ENCODE results near the gene SDK2.
"Not testable (repeated sequence)": the region's sequence is repeated elsewhere in the genome, so short reads cannot be mapped to it uniquely, and the experiment has no call there.

The SDK2 gene

DNA sequence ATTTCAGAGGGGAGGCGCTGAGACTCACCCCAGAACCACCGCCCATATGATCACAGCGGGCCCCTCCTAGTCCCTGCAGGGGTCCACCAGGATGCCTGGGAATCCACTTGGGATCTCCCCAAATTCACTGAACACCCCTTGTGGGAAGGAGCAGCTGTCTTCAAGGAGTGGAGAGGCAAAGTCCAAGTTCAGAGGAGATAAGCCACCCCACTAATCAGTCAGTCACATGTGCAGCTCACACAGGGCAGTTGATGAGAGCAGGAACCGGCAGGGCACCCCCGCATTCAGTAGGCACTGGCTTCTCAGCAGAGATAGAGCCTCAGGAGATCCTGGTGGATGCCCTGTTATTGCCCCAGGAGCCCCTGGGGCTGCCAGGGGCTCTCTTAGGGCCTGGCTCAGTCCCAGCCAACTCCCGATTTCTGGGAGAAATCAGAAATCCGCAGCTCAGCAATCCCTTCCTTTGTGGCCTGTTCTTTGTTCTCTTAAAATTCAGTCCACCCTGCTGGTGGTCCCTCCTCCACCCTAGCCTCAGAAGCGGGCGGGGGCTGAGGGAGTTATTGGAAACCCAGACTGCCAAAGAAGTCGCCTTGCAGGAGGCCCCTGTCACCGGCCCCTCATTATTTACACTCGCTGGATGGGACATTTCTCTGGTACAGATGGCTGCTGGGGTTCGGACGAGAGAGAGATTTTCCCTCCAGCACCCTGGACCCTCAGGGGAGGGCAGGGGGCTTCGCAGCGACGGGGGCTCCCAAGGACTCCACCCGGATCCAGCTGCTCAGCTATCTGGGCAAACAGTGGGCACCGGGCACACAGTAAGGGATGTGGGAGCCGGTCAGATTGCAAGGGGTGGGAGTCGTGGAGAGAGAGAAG lies 334.3 kb downstream of the SDK2 start:
- DNase-seq: peak; percentile 41

DNA sequence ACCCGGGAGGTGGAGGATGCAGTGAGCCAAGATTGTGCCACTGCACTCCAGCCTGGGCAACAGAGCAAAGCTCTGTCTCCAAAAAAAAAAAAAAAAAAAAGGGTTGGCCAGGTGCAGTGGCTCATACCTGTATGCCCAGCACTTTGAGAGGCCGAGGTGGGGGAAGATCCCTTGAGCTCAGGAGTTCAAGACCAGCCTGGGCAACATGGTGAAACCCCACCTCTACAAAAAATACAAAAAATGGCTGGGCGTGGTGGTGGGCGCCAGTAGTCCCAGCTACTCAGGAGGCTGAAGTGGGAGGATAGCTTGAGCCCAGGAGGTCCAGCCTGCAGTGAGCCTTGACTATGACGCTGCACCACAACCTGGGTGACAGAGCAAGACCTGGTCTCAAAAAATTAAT lies 335.3 kb downstream of the SDK2 start:
- not testable (repeated sequence) for DNase-seq

DNA sequence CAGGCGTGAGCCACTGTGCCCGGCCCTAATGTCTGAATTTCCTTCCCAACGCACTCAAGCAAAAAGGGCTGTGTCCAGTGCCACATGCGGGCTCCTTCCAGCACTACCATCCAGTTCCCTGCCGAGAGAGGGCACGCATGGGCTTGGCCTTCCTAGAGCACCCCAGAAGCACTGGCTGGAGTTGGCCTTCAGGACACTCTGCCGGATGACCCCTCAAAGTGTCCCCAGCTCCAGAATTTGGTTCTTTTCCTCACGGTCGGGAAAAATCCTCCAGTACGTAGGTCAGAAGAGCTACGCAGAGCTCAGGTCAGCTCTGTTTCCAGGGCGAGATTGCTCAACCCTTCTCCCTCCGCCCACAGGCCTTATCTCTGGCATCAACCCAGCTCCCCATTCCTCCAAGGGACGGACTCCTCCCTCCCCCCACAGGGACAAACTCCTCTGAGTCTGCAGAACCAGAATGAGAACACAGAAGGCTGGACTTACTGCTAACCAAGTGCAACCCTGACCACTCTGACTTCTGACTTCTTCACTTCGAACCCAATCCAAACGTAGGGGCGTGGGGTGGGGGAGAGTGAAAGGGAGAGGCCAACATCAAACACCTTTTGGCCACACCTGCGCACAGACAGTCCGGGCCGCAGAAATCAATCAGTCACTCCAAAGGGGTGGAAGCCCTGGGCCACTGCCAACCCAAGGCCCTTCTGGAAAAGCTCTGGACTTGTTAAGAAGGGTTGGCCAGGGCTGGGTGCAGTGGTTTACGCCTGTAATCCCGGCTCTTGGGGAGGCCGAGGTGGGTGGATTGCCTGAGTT lies 336.0 kb downstream of the SDK2 start:
- peak; percentile 67 for DNase-seq

DNA sequence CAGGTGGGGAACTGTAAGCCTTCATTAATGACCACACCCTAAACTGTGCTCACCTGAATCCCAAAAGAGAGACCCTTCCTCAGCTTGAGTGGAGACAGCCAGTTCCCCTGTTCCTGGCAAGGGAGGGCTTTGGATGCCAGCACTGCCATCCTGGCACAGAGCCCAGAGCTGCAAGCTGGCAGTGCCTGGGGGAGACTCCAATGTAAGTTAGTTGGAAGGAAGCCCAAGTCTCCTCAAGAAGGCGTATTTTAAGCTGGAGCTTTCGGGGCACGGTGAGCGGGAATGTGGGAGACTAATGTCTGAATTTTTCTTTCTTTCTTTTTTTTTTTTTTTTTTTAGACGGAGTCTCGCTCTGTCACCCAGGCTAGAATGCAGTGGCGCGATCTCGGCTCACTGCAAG lies 337.1 kb downstream of the SDK2 start:
- DNase-seq: no peak

DNA sequence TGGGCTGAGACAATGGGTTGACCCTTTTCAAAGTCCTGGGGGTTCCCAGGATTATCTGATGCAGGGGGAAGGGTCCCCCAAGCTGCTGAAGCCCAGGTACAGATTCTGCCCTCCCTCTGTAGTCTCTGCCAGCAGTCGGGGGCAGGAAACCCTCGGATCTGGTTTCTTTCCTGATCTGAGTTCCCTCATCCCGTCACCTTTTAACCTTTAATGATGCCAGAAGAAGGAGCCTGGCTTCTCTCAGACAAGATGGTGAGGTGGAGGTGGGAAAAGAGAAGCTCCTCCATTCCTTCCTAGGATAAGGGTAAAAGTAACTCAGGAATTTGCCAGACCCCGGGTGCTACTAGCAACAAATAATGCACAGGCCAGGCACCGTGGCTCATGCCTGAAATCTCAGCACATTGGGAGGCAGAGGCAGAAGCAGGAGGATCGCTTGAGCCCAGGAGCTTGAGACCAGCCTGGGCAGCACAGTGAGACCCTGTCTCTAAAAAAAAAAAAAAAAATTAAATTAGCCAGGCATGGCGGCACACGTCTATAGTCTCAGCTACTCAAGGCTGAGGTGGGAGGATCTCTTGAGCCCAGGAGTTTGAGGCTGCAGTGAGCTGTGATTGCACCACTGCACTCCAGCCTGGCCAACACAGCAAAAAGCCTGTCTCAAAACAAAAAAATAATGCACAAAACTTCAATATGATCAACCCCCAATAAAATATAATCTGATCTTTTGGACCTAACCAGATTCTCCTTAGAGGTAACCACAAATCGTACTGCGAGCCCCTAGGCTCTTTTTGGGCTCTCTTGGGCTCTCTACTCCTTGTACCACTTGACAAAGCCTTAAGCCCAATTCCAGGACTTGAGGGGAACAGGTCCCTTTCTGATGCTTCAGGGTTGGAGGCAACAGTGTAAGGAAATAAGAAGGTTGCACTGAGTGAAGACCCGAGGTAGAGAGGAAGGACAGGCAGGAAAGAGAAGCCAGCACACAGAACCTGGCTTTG lies 338.1 kb downstream of the SDK2 start:
- no peak for DNase-seq

DNA sequence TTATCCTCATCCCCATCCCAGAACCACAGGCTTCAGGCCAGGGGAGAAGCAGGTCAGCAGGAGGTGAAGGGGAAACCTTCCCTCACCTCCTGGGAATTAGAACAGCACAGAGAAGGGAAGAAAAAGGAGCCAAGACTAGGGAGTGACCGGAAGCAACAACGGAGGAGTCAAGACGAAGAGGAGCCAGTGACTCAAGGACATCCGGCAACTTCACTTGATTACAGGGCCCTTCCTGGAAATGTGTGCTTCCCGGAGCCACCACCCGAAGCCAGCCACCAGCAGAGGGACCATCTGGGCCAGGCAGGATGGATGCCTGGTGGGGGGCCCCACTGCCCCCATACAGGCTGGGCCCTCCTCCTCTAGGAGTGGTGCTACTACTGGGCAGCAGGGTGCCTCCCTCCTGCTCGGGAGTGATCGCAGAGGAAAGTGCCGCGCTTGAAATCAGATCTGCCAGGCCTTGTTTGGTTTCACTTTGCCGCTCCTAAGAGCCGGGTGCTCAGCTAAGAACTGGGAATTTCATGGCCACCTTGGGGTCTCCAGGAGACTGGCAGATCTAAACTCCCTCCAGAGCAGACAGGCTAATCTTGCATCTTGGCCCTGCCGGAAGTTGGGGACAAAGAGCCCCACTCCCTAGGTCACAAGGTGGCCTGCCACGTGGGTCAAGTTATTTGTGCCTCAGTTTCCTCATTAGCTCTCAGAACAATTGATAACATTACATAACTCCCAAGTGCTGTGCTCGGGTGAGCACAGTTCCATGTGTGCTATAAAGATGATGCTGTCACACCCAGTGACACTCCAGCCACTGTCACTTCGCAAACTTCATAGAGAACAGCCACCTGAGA lies 339.1 kb downstream of the SDK2 start:
- DNase-seq: peak; percentile 84

DNA sequence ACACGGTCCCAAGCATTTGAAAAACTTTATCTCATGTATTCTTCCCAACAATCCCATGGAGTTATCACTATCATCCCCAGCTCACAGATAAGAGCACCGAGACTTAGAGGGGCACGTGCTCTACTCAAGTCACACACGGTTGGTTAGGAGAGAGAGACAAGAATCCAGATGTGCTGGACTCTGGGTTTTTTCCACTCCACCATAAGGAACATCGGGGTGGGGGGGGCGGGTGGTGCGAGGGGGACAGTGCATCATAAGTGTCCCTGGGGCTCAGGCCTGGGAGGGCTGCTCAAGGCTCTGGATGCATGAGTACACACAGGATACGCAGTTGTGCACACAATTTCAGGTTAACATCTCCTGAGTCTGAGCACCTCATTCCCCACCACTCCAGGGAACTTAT lies 339.8 kb downstream of the SDK2 start:
- no peak for DNase-seq

DNA sequence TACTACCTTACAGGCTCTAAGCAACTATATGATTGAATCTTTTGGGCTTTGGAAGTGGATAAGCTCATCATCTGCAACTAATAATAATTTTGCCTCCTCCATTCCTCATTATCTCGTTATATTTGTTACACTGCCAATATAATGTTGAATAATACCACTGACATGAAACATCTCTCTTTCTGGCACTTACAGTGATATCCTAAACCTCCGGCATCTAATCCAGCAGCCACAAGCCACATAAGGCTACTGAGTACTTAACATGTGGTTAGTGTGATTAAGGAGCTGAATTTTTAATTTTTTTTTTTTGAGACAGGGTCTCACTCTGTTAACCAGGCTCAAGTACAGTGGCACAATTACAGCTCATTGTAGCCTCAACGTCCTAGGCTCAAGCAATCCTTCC lies 342.1 kb downstream of the SDK2 start:
- DNase-seq: peak; percentile 94

DNA sequence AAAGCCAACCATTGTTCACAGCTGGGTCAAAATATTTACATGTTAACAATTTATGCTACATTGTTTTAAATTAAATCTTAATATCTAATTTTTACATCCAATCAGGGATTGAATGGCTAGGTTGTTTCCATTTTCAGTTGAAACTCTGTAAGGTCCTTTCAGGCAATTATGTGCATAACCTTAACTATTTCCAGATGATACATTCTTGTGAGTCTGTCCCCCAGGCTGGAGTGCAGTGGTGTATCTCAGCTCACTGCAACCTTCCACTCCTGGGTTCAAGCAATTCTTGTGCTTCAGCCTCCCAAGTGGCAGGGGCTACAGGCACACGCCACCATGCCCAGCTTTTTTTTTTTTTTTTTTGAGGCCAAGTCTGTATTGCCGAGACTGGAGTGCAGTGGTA lies 342.9 kb downstream of the SDK2 start:
- DNase-seq: peak; percentile 53

DNA sequence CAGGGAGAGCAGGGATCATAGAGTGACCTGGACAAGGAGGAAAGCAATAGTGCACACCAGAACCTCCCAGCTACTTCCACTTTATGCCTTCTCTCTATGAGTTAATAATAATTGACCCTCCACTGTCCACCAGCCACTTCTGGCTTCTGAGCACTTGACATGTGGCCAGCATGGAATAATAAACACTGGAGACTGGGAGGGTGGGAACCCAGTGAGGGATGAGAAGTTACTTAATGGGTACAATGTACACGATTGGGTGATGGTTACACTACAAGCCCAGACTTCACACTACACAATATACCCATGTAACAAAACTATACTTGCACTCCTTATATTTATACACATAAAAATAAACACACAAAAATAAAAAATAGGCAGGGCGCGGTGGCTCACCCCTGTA lies 343.9 kb downstream of the SDK2 start:
- no peak for DNase-seq

DNA sequence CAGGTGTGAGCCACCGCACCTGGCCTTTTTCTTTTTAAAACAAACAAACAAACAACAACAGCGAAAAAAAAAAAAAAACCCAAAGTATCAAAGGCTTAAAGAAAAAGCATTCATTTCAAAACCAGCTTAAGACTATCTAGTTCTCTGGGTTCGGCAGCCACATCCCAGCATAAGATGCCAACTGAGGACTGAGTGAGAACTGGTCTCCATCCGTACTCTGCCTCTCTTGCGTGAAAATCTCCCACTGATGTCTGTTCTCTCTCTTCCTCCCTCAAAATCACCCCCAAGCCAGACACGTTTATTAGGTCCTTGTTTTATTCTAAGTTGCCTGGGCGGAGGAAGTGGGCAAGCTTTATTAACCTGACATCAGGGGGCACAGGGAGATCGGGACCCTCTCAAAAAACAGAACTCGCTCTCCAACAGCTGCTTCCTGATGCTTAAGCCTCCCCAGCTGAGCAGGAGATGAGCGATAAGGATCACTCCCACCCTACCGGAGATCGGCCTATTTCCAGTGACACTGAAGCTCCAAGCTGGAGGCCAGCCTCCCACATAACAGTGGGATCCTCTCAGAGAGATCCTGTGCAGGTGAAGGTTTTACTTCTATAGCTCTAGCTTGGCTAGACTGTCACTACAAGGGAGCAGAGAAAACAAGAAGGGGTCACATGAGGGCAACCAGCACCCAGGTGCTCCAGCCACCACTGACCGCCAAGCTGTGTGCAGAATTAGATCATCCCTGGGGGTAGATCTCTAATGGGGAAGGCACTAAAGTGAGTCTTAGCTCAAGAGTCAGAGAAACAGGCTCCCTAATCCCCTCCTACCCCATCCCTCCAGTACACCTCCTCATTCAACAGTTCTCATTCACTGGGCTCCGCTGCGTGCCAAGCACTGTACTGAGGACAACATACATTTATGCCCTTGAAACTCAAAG lies 346.0 kb downstream of the SDK2 start:
- no peak for DNase-seq

DNA sequence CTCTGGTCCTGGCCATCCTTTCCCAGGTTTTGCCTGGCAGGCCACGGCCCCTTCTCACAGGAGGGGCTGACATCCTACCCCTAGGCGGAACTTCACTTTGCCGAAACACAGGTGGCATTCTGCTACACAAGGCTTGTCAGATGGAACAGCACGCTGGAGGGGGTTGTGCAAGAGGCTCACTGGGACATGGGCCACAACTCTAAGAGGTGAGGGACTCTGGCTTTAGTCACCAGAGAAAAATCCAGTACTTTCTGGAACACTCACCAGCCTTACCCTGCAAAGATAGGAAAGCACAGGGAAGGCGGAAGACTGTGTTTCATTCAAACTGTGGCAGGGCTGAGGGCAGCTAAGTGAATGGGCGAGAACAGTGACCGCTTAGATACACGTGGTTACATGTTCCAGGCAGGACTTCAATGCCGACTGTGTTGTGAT lies 350.7 kb downstream of the SDK2 start:
- peak; percentile 68 for DNase-seq

DNA sequence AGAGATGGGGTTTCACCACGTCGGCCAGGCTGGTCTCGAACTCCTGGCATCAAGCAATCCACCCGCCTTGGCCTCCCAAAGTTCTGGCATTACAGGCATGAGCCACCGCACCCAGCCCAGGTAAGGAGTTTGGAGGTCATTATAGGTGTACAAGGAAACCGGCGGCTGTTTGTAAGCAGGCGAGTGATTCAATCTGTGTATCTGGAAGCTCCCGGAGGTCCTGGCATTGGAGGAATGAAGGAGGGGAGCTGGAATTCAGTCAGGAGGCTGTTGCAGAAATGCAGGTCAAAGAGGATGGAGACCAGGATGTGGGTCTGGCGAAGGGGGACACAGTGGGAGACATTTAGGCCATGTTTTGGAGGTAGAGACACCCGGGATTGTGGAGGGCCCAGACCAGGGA lies 351.2 kb downstream of the SDK2 start:
- DNase-seq: no peak

DNA sequence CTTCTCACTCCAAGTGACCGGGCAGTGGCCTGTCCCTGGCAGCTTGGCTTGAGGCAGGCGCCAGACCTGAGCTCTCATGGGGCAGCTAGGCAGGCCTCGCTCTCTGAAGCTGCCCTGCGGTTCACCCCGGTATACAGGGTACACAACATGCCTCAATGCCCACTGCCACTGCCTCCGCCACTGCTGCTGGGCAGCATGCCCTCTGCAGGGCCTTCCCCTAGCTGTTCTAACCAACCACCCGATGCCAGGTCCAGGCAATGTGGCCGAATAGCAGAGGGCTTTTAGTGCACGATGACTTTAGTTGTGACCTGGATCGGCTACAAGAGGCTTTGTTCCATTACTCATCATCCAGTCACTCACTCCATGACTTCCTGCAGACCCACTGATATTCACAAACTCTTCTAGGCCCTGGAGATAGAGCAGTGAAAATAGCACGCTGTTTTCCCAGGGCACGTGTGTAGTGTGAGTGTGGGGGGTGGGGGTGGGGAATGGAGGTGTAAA lies 352.2 kb downstream of the SDK2 start:
- peak; percentile 67 for DNase-seq

DNA sequence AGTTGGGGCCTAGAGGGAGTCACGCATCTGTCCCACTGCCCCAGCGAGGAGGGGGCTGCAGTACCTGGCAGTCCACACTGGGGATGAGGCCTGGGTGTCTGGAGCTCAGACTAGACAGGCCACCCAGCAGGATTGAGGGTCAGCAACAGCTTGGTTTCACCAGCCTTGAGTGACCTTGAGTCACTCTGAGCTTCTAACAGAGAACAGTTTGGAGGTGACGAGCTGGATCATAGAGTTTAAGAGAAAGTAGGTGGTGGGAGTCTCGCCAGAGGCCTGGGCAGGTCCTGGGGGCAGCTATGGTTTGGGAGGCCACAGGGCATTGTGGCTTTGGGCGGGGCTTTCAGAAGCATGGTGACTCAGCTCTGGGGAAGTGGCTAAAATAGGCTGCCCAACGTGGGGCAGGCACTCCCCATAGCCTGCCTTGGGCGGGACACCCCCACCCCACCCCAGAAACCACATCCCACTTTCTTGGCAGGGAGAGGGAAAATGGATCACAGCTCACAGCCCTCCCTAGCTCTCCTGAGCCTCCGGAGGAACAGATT lies 352.9 kb downstream of the SDK2 start:
- DNase-seq: peak; percentile 82

DNA sequence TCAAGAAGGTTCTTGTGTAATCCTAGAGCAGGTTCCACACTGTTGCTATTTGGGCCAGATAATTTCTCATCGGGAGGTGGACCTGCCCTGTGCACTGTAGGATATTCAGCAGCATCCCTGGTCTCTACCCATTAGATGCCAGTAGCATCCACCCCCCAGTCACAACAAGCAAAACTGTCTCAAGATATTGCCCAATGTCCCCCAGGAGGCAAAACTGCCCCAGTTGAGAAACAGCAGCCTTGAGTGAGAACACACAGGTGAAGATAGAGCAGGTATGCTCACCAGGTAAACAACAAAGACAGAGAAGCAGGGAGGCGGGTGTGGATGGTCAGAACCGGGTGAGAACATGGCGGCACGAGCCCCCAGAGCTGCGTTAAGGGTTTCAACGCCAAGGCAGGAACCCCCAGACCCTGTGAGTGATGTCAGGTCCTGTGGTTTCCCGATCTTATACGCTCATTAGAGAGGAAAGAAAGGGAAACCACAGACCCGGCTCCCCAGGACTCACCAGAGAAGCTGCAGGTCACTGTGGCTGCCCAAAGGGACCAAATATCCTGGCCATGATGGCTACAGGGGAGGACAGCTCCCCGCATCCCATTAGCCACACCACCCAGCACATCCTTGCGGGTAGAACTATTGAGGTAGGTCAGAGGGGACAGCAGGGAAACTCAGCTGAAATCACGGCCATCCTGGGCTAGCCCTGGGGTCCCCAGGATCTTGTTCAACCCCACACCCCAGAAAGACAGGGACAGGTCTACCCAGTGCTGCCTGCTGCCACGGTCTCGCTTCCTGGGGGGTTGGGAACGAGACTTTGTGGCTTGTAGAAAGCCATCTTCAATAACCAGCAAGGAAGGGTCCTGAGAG lies 353.6 kb downstream of the SDK2 start:
- no peak for DNase-seq

DNA sequence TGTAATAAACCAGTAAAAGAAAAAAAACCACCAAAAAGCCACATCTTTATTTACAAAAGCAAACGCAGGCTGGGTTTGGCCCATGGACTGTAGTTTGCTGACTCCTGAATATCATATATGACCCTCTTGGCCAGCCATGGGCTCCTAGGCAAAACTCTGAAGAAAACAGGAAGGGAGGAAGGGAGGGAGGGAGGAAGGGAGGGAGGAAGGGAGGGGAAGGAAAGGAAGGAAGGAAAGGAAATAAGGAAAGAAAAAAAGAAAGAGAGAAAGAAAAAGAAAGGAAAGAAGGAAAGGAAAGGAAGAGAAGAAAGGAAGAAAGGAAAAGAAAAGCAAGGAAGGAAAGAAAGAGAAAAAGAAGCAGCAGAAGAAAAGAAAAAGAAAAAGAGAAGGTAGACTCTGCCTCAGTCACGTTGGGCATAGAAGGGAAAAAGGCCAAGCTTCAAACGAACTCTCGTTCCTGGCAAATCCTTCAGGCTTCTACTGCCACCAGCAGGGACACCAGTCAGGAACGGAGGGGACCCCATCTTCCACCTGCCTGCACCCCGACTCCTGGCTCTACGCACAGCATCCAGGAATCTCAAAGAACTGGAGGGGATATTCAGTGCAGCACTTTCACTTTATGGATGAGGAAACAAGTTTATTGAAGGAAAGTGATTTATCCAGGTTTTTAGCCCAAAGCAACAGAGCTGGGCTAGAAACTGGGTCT lies 354.5 kb downstream of the SDK2 start:
- DNase-seq: no peak

DNA sequence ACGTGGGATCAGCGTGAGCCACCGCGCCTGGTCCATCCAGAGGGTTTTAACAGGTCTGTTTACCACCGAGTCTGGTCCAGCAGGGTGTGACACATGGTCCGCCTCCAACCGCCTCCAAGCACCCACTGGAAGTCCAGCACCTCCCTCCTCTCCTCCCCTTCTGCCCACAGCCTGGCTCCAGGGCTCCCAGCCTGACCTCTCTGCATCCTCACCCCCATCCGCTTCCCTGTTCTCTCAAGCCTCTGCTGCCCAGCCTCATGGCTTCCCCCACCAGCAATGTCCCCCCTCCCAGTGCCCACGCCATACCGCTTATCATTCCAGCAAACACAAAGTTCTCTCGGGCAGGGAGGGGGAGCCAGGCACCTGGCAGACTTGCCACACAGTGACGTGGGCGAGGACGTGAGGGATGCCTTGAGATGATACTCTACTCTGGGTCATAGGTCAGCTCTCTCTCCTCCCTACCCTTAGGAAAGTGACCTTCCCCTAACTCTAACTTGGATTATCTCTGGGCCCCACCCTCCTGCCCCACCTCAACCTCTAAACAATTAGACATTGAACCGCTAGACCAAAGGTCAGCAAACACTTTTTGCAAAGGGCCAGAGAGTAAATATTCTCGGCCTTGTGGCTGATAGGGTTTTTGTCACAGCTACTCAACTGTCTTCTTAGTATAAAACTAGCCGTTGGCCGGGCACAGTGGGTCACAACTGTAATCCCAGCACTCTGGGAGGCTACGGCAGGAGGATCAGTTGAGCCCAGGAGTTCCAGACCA lies 355.5 kb downstream of the SDK2 start:
- DNase-seq: no peak
